Activated CD4-positive, alpha-beta T cell treated with anti-CD3 and anti-CD28 coated beads, Interleukin-2, Interleukin-4, amounts not matched to agents 100 ng/mL and 50 ng/mL, durations not matched to agents 16 hours and 8 hours (primary cell): Measurements from ENCODE around the gene JAM3.

Experiments used
- DNase-seq: peaks from one replicate; pipeline ENCODE4 v3.0.0-alpha.2; 2020; ENCODE audit warnings: low spot score

Gene JAM3

DNA sequence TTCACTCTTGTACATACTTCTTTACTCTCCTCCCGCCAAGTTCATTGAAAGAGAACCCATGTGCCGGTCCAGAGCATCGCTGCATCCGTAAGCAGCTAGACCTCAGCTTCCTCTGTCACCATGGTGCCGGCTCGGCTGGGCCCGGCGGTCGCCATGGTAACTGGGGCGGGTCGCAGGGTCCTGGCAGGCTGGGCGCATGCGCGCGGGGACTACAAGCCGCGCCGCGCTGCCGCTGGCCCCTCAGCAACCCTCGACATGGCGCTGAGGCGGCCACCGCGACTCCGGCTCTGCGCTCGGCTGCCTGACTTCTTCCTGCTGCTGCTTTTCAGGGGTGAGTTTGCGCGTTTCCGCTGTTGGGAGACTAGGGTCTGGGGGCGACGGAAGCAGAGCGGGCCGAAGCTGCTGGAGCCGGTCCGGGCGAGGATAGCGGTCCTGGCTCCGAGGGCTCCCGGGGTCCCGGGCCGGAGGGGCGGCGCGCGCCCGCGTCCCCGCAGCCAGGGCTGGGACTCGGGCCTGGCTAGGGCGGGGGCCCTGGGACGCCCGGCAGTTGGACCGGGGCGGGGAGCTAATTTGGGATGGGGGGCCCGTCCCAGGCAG, at the start of gene JAM3:
Gene JAM3, plus strand, starts transcription at position 244 of the 597 bp plus-strand sequence. Its CDS starts 12 bp downstream, at position 256.
- peak; percentile 95 for DNase-seq

DNA sequence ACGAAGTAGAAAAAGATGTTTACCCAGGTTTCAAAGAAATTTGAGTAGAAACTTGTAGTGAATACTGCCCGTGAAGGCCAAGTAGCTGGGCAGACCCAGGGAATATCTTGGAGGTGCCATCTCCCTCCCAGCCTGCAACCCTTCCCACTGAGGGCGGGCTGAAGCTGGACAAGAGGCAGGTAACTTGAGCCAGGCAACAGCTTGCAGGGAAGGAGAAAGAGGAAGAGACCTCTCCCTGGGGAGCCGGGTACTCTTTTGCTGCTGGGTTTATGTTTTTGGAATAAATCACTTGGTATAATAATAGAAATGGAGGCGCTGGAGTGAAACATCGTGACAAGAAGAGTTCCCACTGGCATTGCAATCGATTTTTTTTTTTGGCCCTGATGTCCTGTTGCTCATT, 49.4 kb upstream of the JAM3 start:
- DNase-seq: no peak

DNA sequence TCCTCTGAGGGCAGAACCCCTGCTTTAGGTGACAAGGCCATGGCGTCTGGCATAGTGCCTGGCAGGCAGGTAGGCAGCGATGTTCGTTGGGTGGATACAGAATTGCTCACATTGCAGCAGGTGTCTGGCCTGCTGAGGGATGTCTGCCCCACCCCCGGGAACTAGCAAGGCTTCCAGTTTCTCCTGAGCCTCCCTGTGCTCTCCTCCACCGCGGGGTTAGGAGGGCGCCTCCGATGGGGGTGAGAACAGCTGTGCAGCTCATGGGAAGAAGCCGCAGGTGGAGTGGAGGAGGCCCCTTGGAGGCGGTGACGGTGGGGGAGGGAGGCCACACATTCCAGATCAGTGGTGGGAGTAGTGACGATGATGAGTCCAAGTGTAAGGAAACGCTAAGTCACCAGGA, 48.3 kb upstream of the JAM3 start:
- no peak for DNase-seq

DNA sequence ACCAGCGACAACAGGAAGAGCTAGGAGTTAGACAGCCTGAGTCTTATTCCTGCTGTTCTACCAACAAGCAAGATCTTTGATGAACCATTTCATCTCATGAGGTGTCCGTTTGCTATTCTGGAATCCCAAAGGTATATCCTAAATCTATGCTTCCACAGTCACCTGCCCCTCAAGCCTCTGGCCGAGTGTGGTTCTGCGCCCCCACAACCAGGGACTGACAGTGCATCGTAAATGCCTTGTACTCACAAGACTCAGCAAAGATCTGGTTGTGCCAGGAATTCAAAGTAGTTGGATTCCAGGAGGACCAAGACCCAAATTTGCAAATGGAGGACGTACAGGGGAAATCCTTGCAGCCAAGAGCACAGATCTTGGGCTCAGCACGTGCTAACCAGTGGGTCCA, 47.5 kb upstream of the JAM3 start:
- DNase-seq: no peak

DNA sequence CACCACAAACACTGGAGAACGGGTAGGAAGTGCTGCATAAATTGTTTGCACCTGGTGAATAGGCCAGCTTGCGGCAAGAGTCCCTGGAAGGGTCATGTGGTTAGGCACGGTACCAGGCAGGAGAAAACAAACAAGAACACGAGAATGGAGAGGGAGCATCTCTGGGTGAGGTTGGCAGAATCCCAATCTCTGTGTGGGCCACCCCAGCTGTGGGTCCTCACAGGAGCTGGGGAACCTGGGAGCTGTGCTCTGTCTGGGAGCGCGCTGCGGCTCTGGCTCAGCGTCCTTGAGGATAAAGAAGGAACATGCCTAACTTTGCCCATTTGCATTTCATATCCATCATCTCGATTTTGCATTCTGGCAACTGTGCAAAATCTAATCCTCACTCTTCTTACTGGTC, 46.1 kb upstream of the JAM3 start:
- DNase-seq: no peak

DNA sequence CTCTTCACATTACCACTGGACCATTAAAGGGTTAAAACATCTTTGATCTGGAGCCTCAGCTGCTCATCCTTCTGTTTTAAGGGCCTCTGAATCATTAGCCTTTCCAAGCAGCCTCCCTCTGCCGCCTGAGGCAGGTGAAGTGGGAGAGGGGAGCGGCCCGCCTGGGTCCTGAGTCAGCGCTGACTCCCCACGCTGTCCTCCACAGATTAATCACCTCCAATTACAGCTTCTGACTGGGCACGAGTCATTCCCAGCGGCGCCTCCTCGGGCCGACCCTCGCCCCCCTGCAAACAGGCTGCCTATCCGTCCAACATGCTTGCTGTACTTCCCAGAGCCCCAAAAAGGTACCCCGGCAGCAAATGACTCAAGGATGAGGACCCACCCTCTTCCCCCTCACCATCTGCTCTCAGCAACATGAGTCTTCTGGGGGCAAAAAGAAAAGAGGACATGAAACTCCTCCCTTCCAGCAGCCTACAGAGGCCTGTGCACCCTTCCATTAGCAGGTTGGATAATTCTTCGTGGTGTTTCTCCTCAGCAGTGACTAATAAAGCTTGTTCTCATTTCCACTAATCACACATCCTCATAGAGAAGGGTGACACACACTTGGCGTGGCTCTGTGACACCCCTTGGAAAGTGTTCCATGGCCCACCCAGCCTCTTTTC, 44.3 kb upstream of the JAM3 start:
- no peak for DNase-seq

DNA sequence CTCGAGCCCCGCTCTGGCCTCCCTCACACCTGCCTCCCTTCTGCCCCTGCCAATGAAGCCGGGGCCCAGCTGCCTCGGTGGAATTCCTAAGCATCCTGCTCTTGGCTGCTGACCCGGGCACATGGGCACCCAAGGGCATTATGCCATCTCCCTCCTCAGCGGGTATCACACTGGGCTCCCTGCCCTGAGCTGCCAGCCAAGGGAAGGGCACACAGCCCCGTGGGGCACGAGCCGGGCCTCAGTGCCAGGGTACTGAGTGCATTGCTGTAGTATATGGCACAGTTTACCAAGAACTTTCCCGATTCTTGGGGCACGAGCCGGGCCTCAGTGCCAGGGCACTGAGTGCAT, 43.8 kb upstream of the JAM3 start:
- DNase-seq: no peak

DNA sequence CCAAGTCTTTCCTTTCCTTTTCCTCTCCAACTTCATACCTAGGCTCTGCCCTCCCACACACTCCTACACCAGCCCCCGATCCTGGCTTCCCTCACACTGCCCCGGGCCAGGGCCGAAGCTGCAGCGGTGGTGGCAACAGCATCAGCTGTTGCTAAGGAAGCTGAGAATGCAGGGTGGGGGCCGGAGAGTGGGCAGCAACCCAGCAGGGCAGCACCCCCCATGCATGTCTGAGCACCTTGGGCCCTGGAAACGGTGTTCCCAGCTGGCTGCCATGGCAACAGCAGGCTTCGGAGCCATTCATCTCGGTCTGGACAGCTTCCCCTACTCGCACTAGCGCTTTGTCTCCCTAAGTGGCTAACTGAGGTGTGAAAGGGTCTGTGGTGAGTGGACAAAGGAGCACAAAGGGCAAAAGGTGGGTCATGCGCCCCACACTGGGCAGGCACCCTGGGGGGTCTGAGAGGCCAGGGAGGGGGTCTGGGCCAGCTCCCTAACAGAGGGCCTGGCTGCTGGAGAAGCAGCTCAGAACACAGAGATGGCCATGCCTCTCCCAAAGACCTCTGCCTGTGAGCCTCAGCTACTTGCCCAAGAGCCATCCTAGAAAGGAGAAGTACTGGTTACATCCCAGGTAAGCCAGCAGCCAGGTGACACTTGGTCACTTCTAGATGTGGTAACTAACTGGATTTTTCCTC, 42.1 kb upstream of the JAM3 start:
- no peak for DNase-seq

DNA sequence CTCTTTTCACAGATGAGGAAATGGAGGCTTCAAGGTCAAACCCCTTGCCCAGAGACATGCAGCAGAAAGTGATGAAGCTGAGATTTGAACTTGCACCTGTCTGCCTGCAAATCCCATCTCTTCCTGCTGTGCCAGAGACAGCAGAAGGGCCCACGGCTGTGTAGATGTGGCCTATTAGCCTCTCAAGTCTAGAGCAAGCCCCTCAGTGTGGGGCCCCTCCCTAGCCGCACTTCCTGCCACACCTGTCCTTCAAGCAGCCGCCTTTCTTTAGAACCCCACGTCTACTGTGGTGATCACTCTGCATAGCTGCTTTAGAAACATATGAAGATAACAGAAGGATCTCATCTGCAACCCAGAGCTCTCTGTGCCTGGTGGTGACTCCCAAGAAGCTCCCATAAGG, 41.2 kb upstream of the JAM3 start:
- no peak for DNase-seq

DNA sequence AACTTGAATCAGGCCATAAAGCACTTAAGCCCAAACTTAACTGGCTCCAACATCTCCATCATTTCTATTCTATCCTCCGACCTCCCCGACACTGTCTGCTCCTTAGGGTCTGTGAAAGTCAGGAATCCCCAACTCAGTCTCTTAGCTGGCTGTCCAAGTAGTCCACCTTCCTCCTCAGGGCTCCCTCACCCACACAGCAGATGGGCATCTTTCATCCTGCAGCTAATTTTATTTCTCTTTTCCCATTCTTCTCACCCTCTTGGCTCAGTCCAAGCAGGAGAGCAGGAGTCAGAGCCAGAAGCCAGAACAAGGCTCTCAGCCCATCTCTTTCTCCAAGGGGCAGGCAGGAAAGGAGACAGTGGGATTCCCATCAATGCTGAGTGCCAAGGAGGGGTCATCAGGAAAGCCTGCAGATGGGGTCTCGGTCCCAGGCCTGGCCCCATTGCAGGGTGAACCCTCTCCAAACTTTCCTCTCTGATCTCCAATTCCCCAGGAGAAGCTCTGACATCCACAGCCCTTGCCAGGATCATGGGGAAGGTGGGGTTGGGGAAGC, 40.4 kb upstream of the JAM3 start:
- DNase-seq: no peak

DNA sequence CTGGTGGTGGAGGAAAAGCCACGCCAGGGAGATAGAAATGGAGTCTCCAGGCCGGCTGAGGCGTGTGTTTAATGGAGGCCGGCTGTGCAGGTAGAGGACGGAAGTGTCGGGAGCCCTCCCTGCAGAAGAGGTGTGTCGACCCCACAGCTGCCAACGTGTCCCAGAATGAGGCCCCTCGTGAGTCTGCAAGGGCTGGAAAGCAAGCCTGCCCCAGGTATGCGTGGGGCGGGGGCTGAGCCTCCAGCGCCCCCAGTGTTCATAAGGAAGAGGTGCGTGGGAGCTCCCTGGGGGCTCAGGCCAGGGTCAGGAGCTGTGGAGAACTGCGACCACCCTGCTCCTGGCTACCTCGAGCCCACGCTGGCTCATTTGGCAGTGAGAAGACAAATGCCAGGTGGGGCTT, 38.0 kb upstream of the JAM3 start:
- no peak for DNase-seq

DNA sequence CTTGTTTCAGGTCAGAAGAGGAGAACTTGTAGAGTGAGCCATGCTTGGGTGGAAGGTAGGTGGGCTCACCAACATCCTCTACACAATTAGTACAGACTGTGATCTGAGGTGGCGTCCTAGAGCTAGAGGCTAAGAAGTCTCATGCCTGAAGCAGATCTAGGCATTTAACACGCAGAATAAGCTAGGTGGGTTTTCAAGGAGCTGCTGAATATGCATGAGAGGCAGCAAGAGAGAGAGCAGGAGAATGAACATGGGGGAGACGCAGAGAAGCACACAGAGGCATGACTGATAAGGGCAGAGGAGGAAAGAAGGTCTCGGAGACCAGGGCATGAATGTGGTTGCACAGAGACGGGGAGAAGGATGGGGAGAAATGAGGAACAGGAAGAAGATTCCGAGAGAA, 36.8 kb upstream of the JAM3 start:
- no peak for DNase-seq

DNA sequence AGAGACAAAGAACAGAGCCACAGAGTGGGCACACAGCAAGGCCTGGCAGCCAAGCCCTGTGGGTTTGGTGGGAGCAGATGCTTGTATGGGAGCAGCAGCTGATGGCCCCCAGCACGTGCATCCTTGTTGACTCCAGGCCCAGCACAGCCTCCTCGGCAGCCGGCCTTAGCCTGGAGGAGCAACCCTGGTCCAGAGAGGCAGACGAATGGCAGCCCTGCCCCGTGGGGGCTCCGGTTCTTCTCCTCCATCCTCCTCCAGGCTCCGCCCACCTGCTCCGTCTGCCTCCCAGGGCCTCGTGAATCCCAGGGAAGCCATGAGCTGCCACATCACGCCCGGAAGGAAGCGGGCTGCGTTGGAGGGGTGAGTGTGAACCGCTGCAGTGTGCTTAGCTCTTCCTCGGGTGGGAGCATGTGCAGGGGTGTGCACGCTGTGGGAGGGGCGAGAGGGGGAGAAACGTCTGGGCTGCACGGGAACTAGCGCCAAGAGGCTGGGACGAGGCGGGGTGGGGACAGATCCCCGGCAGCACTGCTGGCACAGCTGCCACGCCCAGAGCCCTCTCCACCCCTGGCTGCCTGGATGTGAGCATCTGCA, 36.3 kb upstream of the JAM3 start:
- no peak for DNase-seq

DNA sequence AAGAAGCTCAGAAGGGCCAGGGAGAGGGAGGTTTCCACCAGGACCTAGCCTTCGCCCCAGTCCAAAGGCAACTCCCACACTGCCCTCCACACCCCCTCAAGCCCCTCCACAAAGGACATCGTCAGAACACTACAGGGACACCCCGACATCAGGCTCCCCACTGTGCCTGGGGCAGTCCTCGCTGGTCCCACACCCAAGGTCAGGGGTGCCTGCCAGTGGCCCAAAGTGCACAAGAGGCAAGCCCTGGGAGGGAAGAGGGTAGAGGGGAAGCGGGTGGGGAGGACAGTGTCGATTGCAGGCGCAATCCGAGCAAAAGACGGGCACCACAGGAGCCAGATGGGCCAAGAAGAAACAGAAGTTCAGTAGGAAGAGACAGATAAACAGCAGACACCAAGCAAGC, 35.6 kb upstream of the JAM3 start:
- DNase-seq: no peak

DNA sequence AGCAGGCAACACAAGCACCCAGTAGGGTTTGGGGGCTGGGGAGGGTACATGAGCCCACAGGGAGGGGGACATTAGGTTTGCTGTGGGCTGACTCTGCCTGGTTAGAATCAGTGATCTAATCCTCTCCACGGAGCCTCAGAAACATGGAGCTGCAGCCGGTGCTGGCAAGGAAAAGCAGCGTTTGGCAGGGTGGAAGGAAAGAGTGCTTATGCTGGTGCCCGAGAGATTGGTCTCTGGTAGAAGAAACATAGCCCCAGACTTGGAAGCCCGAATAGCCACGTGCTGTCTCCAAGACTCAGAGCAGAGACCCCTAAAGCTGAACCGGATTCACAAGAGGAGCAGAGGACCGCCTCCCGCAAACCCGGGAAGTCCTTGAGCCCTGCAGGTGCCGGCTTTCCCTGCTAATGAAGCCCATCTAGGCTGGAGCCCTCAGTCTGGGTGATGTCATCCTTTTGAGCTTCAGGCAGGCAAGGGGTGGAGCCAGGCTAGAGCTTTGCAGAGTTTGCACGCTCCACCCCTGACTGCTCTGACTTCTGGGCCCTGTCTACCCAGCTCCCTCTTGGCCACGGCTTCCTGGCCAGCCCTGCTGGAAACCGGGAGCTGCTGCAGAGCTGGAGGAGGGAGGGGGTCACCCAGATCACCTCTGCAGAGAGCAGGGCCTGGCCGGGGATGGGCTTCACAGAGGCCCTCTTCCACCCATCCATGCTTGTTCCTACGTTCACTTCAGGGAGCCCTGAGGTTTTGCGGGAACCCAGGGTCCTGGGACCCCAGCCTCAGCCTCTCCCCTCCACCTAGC, 35.0 kb upstream of the JAM3 start:
- DNase-seq: peak; percentile 54

DNA sequence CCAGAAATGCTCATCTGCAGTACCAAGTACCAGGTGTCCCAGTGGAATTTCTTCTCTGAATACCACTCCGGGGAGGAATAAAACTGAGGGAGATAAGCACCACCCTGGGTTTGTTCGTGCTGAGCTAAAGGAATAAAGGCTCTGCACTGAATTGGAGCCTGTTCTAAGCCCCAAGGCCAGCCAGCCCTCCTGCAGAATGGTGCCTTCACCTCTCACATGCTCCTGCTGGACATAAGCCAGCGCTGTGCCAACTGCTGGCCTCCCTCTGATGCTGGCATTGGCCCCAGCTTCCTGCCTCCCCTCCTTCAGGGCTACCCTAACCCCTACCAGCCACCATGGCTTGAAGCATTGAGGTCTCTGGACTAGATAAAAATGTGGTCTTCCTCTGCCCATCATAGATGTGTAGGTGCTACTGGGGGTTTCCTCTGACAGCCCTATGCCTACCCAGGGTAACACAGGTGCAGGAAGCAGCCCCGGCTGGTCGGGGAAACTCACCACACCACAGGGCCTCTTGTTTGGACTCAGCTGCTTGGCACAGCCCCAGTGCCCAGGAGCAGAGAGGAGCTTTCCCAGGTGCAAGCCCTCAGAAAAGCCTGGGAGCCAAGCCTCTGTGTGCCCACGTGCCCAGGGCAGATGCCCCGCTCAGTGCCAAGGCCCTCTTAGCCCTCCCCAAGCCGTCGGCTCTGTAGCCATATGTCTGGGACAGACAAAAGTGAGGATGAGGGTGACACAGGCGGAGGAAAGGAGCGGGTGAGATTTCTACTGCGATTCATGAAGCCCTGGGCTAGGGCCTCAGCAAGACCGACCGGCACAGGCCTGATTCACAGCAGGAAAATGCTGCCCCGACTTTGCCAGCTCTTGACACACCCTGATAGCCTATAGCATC, 34.1 kb upstream of the JAM3 start:
- DNase-seq: no peak

DNA sequence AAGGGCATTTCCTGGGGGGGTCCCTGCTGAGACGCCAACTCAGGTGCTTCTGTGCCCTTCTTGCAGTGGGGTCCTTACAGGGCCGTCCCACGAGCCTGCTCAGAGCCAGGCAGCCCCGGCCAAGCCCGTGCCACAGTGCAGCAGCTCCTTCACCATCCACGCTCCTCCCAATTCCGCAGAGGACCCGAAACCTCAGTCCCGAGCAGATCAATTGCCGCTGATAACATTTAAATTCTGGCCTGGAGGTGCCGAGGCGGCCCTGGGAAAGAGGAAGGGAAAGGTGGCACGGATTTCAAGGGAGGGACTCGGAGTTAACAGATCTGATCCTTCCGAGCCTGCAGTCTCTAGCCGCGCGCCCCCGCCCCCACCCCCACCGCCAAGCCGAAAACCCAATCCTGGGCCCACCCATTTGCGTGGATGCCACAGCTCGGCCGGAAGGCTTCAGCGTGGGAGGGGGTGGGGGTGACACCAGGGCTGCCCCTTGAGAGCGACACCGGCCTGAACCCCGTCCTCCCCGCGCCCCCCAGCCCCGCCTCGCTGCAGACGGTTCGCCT, 32.3 kb upstream of the JAM3 start:
- DNase-seq: no peak

DNA sequence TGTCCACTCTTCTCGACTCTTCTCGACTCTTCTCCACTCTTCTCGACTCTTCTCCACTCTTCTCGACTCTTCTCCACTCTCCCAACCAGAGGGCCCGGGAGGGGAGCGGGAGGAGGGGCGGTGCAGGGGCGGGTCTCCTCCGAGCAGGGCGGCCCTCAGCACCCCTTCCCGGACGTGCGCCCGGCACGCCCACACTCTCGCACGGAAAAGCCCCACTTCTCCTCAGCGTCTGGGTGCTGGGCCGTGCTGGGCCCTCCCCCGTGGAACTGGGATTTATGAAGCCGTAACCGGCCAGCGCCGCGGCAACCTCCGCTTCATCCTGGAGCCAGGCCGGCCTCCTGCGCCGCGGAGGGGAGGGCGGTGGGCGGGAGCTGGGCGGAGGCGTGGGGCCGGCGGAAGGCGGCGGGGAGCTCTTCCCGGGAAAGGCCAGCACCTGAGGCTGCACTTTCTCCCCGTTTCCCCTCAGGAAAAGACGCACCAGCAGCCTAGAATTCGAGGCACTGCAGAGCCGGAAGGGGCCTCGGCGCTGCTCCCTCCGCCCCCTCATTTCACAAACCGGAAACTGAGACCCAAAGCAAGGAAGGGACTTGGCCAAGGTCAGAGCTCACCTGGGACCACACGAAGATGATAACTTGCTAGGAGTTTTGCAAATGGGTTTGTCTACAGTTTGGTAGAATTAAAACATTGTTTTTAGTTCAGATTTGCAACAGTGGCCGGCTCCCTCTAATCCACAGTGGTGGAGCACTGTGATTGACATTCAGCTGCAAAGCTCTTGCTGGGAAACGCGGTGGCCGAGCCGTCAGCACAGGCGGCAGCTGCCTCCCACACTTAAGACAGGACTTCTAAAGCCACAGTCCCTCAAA, 31.6 kb upstream of the JAM3 start:
- DNase-seq: peak; percentile 47

DNA sequence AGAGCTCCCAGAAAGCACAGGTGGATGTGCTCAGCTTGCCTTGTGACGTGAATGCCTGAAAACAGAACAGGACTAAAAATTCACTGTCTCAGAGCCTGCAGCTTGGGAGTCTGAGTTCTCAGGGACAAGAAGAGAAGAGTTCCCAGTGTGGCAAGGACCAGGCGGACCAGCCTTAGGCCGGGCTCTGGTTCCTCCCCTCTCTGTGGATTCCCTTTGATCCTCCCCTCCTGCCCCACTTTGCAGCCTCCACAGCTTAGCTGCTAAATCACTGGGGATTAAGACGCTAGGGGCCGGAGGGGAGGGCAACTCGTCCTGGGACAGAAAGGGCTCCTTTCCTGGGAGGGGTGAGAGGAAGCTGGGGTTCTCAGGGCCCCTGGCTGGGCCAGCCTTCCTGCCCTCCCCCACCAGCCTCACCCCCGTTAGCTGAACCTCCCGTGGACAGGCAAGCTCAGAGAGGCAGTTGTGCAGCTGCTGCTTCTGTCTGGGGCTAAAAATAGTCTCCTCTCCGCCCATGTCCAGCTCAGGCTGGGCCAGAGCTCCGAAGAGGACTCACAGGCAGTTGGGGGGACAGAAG, 29.9 kb upstream of the JAM3 start:
- no peak for DNase-seq
